Smooth muscle cell of the pulmonary artery (primary cell): ENCODE measurements around the gene PCDHGA12. TPM values are rescaled to one million over a fixed set of nuclear protein-coding genes. Genes with fewer than 3 reads are reported as not detected.

Source experiments
- total RNA-seq: library from RNA; depleted of rRNA; stranded (reverse); fragments of >200 nt; gene quantifications from 2 replicates; pipeline ENCODE4 v1.2.3, GENCODE V29; 2014

The PCDHGA12 gene
- 40.2 and 46.0 TPM in 2 replicates for total RNA-seq

GRCh38 chr5:141430332-141431113, at the start of gene PCDHGA12:
PCDHGA12 (plus strand) TSS chr5:141430507; CDS start chr5:141430760, 253 bp downstream.

DNA sequence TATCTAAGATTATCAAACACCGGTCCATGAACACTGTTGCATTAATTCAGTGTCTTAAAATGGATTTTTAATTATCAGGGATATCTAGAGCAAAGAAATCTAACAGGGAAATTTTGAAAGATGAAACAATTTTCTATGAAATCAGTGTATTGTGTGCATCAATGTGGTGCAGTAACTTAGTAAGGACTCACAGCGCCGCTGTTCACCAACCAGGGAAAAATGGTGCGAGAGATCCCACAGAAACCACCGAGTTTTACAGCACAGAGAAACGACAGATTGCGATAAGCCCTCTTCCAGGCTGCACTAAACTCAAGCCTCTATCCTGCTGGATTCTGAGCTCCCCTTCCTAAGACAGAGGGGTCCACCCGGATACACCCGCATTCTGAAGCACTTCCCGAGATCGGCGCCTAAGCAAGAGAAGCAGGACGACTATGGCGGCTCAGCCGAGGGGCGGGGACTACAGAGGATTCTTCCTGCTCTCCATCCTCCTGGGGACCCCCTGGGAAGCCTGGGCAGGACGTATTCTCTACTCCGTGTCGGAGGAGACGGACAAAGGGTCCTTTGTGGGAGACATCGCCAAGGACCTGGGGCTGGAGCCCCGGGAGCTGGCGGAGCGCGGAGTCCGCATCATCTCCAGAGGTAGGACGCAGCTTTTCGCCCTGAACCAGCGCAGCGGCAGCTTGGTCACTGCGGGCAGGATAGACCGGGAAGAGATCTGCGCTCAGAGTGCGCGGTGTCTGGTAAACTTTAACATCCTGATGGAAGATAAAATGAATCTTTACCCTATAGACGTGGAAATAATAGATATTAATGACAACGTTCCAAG, 47.6 kb upstream of the PCDHGA12 start, which contains the start of gene PCDHGA7:
TSS of gene PCDHGA7 (plus strand) at position 274 of the 826 bp plus-strand sequence. CDS start at position 432, 158 bp downstream.

DNA sequence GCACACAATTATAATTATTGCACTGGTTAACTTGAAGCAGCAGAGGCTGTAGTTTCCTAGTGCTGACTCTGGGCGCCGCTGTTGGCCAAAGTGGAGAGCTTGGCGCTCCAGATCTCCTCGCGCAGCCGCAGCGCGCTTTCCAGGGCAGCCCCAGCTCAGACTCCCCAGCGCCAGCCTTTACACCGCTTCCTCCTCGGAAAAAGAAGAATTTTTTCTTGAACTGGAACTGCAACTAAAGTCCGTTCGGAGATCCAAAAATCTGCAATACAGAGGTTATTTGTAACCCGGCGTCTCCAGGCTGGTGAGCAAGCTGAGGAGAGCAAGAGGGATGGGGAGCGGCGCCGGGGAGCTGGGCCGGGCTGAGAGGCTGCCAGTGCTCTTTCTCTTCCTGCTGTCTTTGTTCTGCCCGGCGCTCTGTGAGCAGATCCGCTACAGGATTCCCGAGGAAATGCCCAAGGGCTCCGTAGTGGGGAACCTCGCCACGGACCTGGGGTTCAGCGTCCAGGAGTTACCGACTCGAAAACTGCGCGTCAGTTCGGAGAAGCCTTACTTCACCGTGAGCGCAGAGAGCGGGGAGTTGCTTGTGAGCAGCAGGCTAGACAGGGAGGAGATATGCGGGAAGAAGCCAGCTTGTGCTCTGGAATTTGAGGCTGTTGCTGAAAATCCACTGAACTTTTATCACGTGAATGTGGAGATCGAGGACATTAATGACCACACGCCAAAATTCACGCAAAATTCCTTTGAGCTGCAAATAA, 42.6 kb upstream of the PCDHGA12 start, which contains the start of gene PCDHGB4:
TSS of gene PCDHGB4 (plus strand) at position 142 of the 755 bp plus-strand sequence. CDS start at position 329, 187 bp downstream.

DNA sequence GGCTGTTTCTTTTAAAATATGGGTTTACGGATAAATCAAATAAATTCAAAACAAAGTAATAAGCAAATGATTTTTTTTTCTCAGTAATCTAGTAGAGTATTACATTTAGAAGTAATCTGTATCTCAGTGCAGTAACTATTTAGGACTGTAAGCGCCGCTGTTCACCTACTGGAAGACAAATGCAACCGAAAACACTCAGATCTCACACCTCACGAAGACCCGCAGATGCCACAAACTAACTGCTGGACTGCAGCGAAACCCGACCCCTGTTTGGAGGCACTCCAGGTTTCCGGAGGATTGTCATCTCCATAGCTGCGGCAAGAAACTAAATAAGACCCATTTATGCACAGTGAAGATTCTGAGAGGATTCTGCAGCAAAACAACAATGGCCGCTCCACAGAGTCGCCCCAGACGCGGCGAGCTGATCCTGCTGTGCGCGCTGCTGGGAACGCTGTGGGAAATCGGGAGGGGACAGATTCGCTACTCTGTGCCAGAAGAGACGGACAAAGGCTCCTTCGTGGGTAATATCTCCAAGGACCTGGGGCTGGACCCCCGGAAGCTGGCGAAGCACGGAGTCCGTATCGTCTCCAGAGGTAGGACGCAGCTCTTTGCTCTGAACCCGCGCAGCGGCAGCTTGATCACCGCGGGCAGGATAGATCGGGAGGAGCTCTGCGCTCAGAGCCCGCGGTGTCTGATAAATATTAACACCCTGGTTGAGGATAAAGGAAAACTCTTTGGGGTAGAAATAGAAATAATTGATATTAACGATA, 37.7 kb upstream of the PCDHGA12 start, which contains the start of gene PCDHGA8:
TSS of gene PCDHGA8 (plus strand) at position 205 of the 770 bp plus-strand sequence. CDS start at position 386, 181 bp downstream.

DNA sequence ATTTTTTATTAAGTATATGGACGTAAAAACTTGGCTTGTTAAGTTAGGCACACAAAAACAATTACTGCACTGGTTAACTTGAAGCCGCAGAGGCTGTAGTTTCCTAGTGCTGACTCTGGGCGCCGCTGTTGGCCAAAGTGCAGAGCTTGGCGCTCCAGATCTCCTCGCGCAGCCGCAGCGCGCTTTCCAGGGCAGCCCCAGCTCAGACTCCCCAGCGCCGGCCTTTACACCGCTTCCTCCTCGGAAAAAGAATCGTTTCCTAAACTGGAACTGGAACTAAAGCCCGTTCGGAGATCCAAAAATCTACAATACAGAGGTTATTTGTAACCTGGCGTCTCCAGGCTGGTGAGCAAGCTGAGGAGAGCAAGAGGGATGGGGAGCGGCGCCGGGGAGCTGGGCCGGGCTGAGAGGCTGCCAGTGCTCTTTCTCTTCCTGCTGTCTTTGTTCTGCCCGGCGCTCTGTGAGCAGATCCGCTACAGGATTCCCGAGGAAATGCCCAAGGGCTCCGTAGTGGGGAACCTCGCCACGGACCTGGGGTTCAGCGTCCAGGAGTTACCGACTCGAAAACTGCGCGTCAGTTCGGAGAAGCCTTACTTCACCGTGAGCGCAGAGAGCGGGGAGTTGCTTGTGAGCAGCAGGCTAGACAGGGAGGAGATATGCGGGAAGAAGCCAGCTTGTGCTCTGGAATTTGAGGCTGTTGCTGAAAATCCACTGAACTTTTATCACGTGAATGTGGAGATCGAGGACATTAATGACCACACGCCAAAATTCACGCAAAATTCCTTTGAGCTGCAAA, 32.4 kb upstream of the PCDHGA12 start, which contains the start of gene PCDHGB5:
TSS of gene PCDHGB5 (plus strand) at position 192 of the 796 bp plus-strand sequence. CDS start at position 373, 181 bp downstream.

GRCh38 chr5:141402553-141403243, 27.6 kb upstream of the PCDHGA12 start, which contains the start of gene PCDHGA9:
PCDHGA9 (plus strand) TSS chr5:141402778; CDS start chr5:141402953, 175 bp downstream.

DNA sequence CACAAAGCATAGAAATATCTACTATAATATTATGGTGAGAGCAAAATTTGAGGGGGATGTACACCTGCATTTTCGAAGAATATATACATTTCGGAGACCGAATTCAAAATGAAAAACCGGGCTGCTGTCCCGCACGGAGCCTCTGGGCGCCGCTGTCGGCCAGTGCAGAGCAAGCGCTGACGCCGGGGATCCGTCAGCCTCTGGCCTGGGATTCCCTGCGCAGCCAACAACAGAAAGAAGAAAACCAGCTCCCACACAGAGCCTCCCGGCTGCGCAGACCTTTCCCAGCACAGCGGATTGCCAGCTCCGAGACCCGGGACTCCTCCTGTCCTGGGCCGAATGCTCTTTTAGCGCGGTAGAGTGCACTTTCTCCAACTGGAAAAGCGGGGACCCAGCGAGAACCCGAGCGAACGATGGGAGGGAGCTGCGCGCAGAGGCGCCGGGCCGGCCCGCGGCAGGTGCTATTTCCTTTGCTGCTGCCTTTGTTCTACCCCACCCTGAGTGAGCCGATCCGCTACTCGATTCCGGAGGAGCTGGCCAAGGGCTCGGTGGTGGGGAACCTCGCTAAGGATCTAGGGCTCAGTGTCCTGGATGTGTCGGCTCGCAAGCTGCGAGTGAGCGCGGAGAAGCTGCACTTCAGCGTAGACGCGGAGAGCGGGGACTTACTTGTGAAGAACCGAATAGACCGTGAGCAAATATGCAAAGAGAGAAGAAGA, 22.4 kb upstream of the PCDHGA12 start, which contains the start of gene PCDHGB6:
TSS of gene PCDHGB6 (plus strand) at position 232 of the 716 bp plus-strand sequence. CDS start at position 414, 182 bp downstream.

GRCh38 chr5:141412854-141413539, 17.3 kb upstream of the PCDHGA12 start, which contains the start of gene PCDHGA10:
PCDHGA10 (plus strand) TSS chr5:141412987; CDS start chr5:141413176, 189 bp downstream.

DNA sequence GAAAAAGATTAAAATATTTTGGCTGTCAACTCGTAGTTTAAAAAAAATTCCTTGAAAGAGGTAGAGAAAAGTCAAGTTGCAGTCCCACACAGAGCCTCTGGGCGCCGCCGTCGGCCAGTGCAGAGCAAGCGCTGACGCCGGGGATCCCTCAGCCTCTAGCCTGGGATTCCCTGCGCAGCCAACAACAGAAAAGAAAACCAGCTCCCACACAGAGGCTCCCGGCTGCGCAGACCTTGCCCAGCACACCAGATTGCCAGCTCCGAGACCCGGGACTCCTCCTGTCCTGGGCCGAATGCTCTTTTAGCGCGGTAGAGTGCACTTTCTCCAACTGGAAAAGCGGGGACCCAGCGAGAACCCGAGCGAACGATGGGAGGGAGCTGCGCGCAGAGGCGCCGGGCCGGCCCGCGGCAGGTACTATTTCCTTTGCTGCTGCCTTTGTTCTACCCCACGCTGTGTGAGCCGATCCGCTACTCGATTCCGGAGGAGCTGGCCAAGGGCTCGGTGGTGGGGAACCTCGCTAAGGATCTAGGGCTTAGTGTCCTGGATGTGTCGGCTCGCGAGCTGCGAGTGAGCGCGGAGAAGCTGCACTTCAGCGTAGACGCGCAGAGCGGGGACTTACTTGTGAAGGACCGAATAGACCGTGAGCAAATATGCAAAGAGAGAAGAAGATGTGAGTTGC, 12.7 kb upstream of the PCDHGA12 start, which contains the start of gene PCDHGB7:
TSS of gene PCDHGB7 (plus strand) at position 184 of the 679 bp plus-strand sequence. CDS start at position 367, 183 bp downstream.

GRCh38 chr5:141420855-141421488, 9.3 kb upstream of the PCDHGA12 start, which contains the start of gene PCDHGA11:
PCDHGA11 (plus strand) TSS chr5:141421051; CDS start chr5:141421228, 177 bp downstream.

GRCh38 chr5:141475625-141476131, 45.4 kb downstream of the PCDHGA12 start, which contains the start of gene PCDHGC3:
PCDHGC3 (plus strand) TSS chr5:141475966; CDS start chr5:141476117, 151 bp downstream.

Other genes starting within 250 kb of the PCDHGA12 start
- 0.50 and 0.59 TPM in 2 replicates for gene PCDHB16, start 248.1 kb upstream of the PCDHGA12 start, total RNA-seq
- gene PCDHB9, start 243.3 kb upstream of the PCDHGA12 start, total RNA-seq, result 0.40 and 0.59 TPM in 2 replicates
- gene PCDHB10, start 238.2 kb upstream of the PCDHGA12 start, total RNA-seq, result 0.79 and 1.4 TPM in 2 replicates
- gene PCDHB11, start 230.9 kb upstream of the PCDHGA12 start, total RNA-seq, result 0.69 and 0.85 TPM in 2 replicates
- 0.26 and 0.46 TPM in 2 replicates for gene PCDHB12, start 221.8 kb upstream of the PCDHGA12 start, total RNA-seq
- gene PCDHB13, start 216.6 kb upstream of the PCDHGA12 start, total RNA-seq, result 0.59 and 1.8 TPM in 2 replicates
- 1.6 and 2.1 TPM in 2 replicates for gene PCDHB14, start 207.2 kb upstream of the PCDHGA12 start, total RNA-seq
- gene PCDHB15, start 185.1 kb upstream of the PCDHGA12 start, total RNA-seq, result 0.59 and 0.91 TPM in 2 replicates
- gene SLC25A2, start 126.5 kb upstream of the PCDHGA12 start, total RNA-seq, result 0.13 and 0.26 TPM in 2 replicates
- gene TAF7, start 109.7 kb upstream of the PCDHGA12 start, total RNA-seq, result 56.6 and 69.0 TPM in 2 replicates
- gene PCDHGA1, start 100.0 kb upstream of the PCDHGA12 start, total RNA-seq, result 1.2 and 1.4 TPM in 2 replicates
- gene PCDHGA2, start 91.7 kb upstream of the PCDHGA12 start, total RNA-seq, result 2.8 and 4.2 TPM in 2 replicates
- 0.79 and 3.0 TPM in 2 replicates for gene PCDHGA3, start 86.7 kb upstream of the PCDHGA12 start, total RNA-seq
- gene PCDHGB1, start 80.4 kb upstream of the PCDHGA12 start, total RNA-seq, result 2.2 and 3.8 TPM in 2 replicates
- 11.6 and 16.9 TPM in 2 replicates for gene PCDHGA4, start 75.5 kb upstream of the PCDHGA12 start, total RNA-seq
- gene PCDHGB2, start 70.5 kb upstream of the PCDHGA12 start, total RNA-seq, result 3.2 and 3.9 TPM in 2 replicates
- gene PCDHGA5, start 66.3 kb upstream of the PCDHGA12 start, total RNA-seq, result 1.8 and 2.3 TPM in 2 replicates
- 7.8 and 8.1 TPM in 2 replicates for gene PCDHGB3, start 60.3 kb upstream of the PCDHGA12 start, total RNA-seq
- gene PCDHGA6, start 56.6 kb upstream of the PCDHGA12 start, total RNA-seq, result 5.3 and 6.7 TPM in 2 replicates
- gene PCDHGA7, start 47.8 kb upstream of the PCDHGA12 start, total RNA-seq, result 6.9 and 10.3 TPM in 2 replicates
- 26.1 and 54.1 TPM in 2 replicates for gene PCDHGB4, start 42.8 kb upstream of the PCDHGA12 start, total RNA-seq
- gene PCDHGA8, start 37.9 kb upstream of the PCDHGA12 start, total RNA-seq, result 4.0 and 4.3 TPM in 2 replicates
- gene PCDHGB5, start 32.6 kb upstream of the PCDHGA12 start, total RNA-seq, result 34.3 and 47.0 TPM in 2 replicates
- gene PCDHGA9, start 27.7 kb upstream of the PCDHGA12 start, total RNA-seq, result 5.2 and 5.5 TPM in 2 replicates
- gene PCDHGB6, start 22.5 kb upstream of the PCDHGA12 start, total RNA-seq, result 3.9 and 4.8 TPM in 2 replicates
- 8.3 and 9.4 TPM in 2 replicates for gene PCDHGA10, start 17.5 kb upstream of the PCDHGA12 start, total RNA-seq
- gene PCDHGB7, start 12.8 kb upstream of the PCDHGA12 start, total RNA-seq, result 13.8 and 14.7 TPM in 2 replicates
- gene PCDHGA11, start 9.5 kb upstream of the PCDHGA12 start, total RNA-seq, result 20.6 and 27.7 TPM in 2 replicates
- 77.2 and 94.3 TPM in 2 replicates for gene PCDHGC3, start 45.5 kb downstream of the PCDHGA12 start, total RNA-seq
- gene PCDHGC4, start 54.5 kb downstream of the PCDHGA12 start, total RNA-seq, result 3.5 and 4.2 TPM in 2 replicates
- 4.6 and 7.3 TPM in 2 replicates for gene PCDHGC5, start 58.6 kb downstream of the PCDHGA12 start, total RNA-seq
- gene DIAPH1, start 188.5 kb downstream of the PCDHGA12 start, total RNA-seq, result 32.1 and 43.1 TPM in 2 replicates
- gene HDAC3, start 206.3 kb downstream of the PCDHGA12 start, total RNA-seq, result 53.8 and 57.5 TPM in 2 replicates
- 2.3 and 3.5 TPM in 2 replicates for gene RELL2, start 206.5 kb downstream of the PCDHGA12 start, total RNA-seq
- gene FCHSD1, start 220.9 kb downstream of the PCDHGA12 start, total RNA-seq, result 28.0 and 30.6 TPM in 2 replicates